Endothelial cell of umbilical vein (primary cell): ENCODE measurements around the gene AFG3L2. TPM values are rescaled to one million over a fixed set of nuclear protein-coding genes. Genes with fewer than 3 reads are reported as not detected.

Source experiments
- BruUV-seq: library from RNA; stranded (reverse); fragments of 400-500 nt; replicated peaks from 2 replicates; lab custom pipeline; 2021; lab: Mats Ljungman, UMichigan
- CTCF ChIA-PET: fragments of 300-600, 350-600 bp; sonication (Branson Sonifier 250); formaldehyde crosslinking; loops from one replicate; lab custom pipeline; 2021; ENCODE audit warnings: antibody characterized with exemption, inconsistent platforms; lab: Charles Lee
- POLR2A ChIA-PET: fragments of 300-600, 350-600 bp; sonication (Branson Sonifier 250); formaldehyde crosslinking; loops from one replicate; lab custom pipeline; 2021; ENCODE audit warnings: antibody characterized with exemption, inconsistent platforms; lab: Charles Lee
- DNase-seq: peaks from one replicate; pipeline ENCODE4 v3.0.0-alpha.2; 2011; ENCODE audit warnings: low read depth, low spot score
- FAIRE-seq: peaks from 2 replicates; lab custom pipeline; 2011; peaks lifted over from hg19 to GRCh38; lab: Jason Lieb, UNC
- H2AFZ ChIP-seq: 2 replicates; pipeline ENCODE4 v1.6.0; 2012; ENCODE audit warnings: low read depth, low read length, control low read depth, inconsistent platforms
- H3K27ac ChIP-seq: 2 replicates; pipeline ENCODE4 v1.5.1; 2011; ENCODE audit warnings: low read depth, mild to moderate bottlenecking, control low read depth, low read length, moderate library complexity; ENCODE audit not compliant: insufficient read depth
- H3K27me3 ChIP-seq, 2 experiments: 2 replicates each; pipeline versions ENCODE4 v1.6.0 to v1.6.1; 2011; ENCODE audit warnings: low read length in 2 of 2, mixed read lengths in 1 of 2; ENCODE audit not compliant: control insufficient read depth in 2 of 2, insufficient read depth in 2 of 2
- H3K36me3 ChIP-seq, 2 experiments: 2 replicates in 1 of 2; 3 replicates in 1 of 2; pipeline ENCODE4 v1.5.1; 2011; ENCODE audit warnings: low read length in 2 of 2, mild to moderate bottlenecking in 1 of 2, moderate library complexity in 1 of 2; ENCODE audit not compliant: control insufficient read depth in 2 of 2, insufficient read depth in 2 of 2; ENCODE audit errors: extremely low read depth in 1 of 2
- H3K4me1 ChIP-seq: 3 replicates; pipeline ENCODE4 v1.5.1; 2011; ENCODE audit warnings: mild to moderate bottlenecking, low read length; ENCODE audit not compliant: control insufficient read depth, insufficient read depth; ENCODE audit errors: extremely low read depth
- H3K4me2 ChIP-seq: 2 replicates; pipeline ENCODE4 v1.6.1; 2011; ENCODE audit warnings: low read length, control low read depth, mixed read lengths; ENCODE audit not compliant: insufficient read depth
- H3K4me3 ChIP-seq, 3 experiments: fragments of 200-600 bp in 1 of 3; sonication (generic), shearing (Covaris generic) in 1 of 3; replicated peaks in 1 of 3; 2 replicates each; pipeline ENCODE4 v1.5.1; 2011 to 2016; ENCODE audit warnings: control low read depth in 3 of 3, low read length in 3 of 3, mild to moderate bottlenecking in 2 of 3, inconsistent platforms in 1 of 3, low read depth in 1 of 3, moderate library complexity in 1 of 3; ENCODE audit not compliant: insufficient read depth in 1 of 3
- H3K79me2 ChIP-seq: 2 replicates; pipeline ENCODE4 v1.6.0; 2012; ENCODE audit warnings: low read length, inconsistent platforms; ENCODE audit not compliant: control insufficient read depth, insufficient read depth
- H3K9ac ChIP-seq: replicated peaks from 2 replicates; pipeline ENCODE3; 2011; ENCODE audit warnings: low read length, control low read depth; ENCODE audit not compliant: insufficient read depth; ENCODE audit errors: extremely low read depth
- H3K9me1 ChIP-seq: replicated peaks from 3 replicates; pipeline ENCODE4 v1.6.0; 2011; ENCODE audit warnings: mild to moderate bottlenecking, low read length; ENCODE audit not compliant: control insufficient read depth, insufficient read depth; ENCODE audit errors: extremely low read depth
- H3K9me3 ChIP-seq: replicated peaks from 2 replicates; pipeline ENCODE4 v1.5.1; 2012; ENCODE audit warnings: low read length, inconsistent platforms; ENCODE audit not compliant: control insufficient read depth, insufficient read depth
- H4K20me1 ChIP-seq: replicated peaks from 2 replicates; pipeline ENCODE3; 2011; ENCODE audit warnings: mild to moderate bottlenecking, low read length; ENCODE audit not compliant: control insufficient read depth, insufficient read depth; ENCODE audit errors: extremely low read depth
- CTCF ChIP-seq, 2 donors: IDR thresholded peaks; 1 replicate in 1 of 2; 2 replicates in 1 of 2; pipeline ENCODE4 v1.5.1; 2011; ENCODE audit warnings: low read length in 2 of 2, mild to moderate bottlenecking in 2 of 2, moderate library complexity in 2 of 2, control low read depth in 1 of 2, inconsistent platforms in 1 of 2, low read depth in 1 of 2; ENCODE audit not compliant: insufficient read depth in 1 of 2; ENCODE audit errors: extremely low read depth in 1 of 2
- FOS ChIP-seq: IDR thresholded peaks from 2 replicates; pipeline ENCODE4 v1.6.1; 2011; ENCODE audit warnings: mild to moderate bottlenecking, low read length, moderate library complexity, borderline replicate concordance; ENCODE audit not compliant: insufficient read depth
- MAX ChIP-seq: IDR thresholded peaks from 2 replicates; pipeline ENCODE4 v1.6.1; 2011; ENCODE audit not compliant: insufficient read depth, insufficient read length
- MYC ChIP-seq: IDR thresholded peaks from one replicate; pipeline ENCODE4 v1.6.1; 2011; ENCODE audit warnings: mild to moderate bottlenecking, low read depth, low read length
- POLR2A ChIP-seq: IDR thresholded peaks from 2 replicates; pipeline ENCODE4 v1.6.1; 2012; ENCODE audit warnings: low read depth, mild to moderate bottlenecking, control low read depth, low read length
- dilution Hi-C: fragments of 300-500 bp; cut with MboI; formaldehyde crosslinking; loops from one replicate; pipeline ENCODE4 v1.15.0; 2019; ENCODE audit warnings: low sequenced_read_pairs; ENCODE audit not compliant: extremely low pct_ligation_motif_present
- intact Hi-C: fragments of 100-400 bp; cut with micrococcal nuclease; formaldehyde crosslinking; loops from one replicate; pipeline ENCODE4 v1.10.0; 2022
- polyA plus RNA-seq, 4 experiments: library from polyadenylated mRNA; depleted of rRNA in 3 of 4; stranded (reverse) in 3 of 4; unstranded in 1 of 4; fragments of >200 nt; gene quantifications; 2 replicates each; pipeline versions ENCODE4 v1.2.1 to v1.2.3, GENCODE V29; 2011 to 2012; ENCODE audit warnings: missing spikeins in 1 of 4
- total RNA-seq: library from RNA; stranded (reverse); gene quantifications from 2 replicates; pipeline ENCODE4 v1.2.3, GENCODE V29; 2021

Gene AFG3L2
- total and polyA plus RNA-seq, 2 donors (not counting 3 experiments of a cell fraction or from before 2014, with no cell fraction given), result 19.3 to 42.4 TPM

- Histone ChIP-seq H3K9me3 (no peaks in the 10 kb centered on the region), H3K4me2 (no peak overlapping the region), H3K4me3 (no peak overlapping the region), H3K4me1 (peaks cover 6% of the 10 kb centered on the region), H3K9ac (no peak overlapping the region), H3K27ac (no peak overlapping the region), H4K20me1 (no peaks in the 10 kb centered on the region), H3K9me1 (no peaks in the 10 kb centered on the region), H3K79me2 (no peaks in the 10 kb centered on the region), H2AFZ (no peak overlapping the region), H3K36me3 (peaks cover 0 to 10% of the 10 kb centered on the region in 2 experiments), H3K27me3 (no peaks in the 10 kb centered on the region)
- DNase-seq (no peak), FAIRE-seq (no peak)
- CTCF ChIA-PET, result interaction anchor here (2.1 kb wide), 1 partner anchor 63 kb away, joined by 7 read pairs; no protein-coding TSS in a partner anchor
- POLR2A ChIA-PET, result no interaction called here
- dilution Hi-C loops (no loop called here), intact Hi-C loops (no loop called here)
- TF ChIP-seq POLR2A (no peak), MYC (no peak), FOS (no peak), CTCF (IDR thresholded peaks at IDR 0.05; ENCODE audit: extremely low read depth in 1 of 2, insufficient read depth in 1 of 2, low read depth in 1 of 2, low read length in 2 of 2) (no peak)
- no TSS peak for BruUV-seq
Measured at GRCh38 chr18:12334366-12334808, 42.6 kb downstream of the AFG3L2 start.

DNA sequence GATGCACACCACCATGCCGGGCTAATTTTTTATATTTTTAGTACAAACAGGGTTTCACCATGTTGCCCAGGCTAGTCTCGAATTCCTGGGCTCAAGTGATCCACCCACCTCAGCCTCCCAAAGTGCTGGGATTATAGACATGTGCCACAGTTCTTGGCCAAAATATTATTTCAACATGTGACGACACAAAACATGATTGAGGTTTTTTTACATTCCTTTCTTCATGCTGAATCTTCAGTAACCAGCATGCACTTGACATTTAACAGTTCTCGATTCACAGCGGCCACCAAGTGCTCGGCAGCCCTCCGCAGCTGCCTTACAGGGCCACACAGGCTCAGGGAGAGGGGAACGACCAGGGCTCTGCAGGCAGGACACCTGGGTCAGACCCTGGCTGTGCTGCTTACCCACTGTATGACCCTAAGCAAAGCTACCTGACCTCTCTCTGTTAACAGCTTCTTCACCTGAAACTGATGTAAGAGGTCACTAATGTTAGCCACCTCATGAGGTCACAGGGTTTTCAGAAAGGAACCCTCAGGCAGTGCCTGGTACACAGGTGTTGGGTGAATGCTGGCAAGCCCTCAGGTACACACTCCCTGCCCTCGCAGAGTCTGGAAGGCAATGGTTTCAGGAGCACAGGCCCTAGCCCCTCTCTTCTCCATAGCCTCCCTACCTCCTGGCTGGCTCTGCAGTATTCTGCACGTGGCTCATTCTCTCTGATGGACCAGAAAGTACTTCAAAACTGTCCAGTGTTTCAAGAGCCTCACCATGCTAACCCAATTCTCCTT lies 43.3 kb downstream of the AFG3L2 start:
- ChIA-PET CTCF (interaction anchor here (2.1 kb wide), 1 partner anchor 62 kb away, joined by 7 read pairs; no protein-coding TSS in a partner anchor), POLR2A (no interaction called here)
- dilution Hi-C loops, result no loop called here

More for the DNA sequence above, 43.3 kb downstream of the AFG3L2 start:
- no peak for TF ChIP-seq MAX
- FAIRE-seq (no peak), DNase-seq (no peak)
- intact Hi-C loops, result no loop called here
- Histone ChIP-seq H3K36me3 (peaks cover 0 to 13% of the 10 kb centered on the region in 2 experiments), H3K9me3 (no peaks in the 10 kb centered on the region), H3K9me1 (no peaks in the 10 kb centered on the region), H2AFZ (no peak overlapping the region), H3K4me2 (no peak overlapping the region), H3K27ac (no peak overlapping the region), H3K4me3 (no peak overlapping the region), H3K79me2 (no peaks in the 10 kb centered on the region), H3K27me3 (no peaks in the 10 kb centered on the region), H3K4me1 (peaks cover 6% of the 10 kb centered on the region), H3K9ac (no peak overlapping the region), H4K20me1 (no peaks in the 10 kb centered on the region)
- BruUV-seq, result no TSS peak
